NCI-H146 treated with DMSO at 0.1 percent for 48 hours (cell line): ENCODE data around the gene ZMAT5.

Experiments
- DNase-seq: peaks from one replicate; lab custom pipeline; 2025; ENCODE audit not compliant: unreplicated experiment; lab: John Stamatoyannopoulos, UW

Gene ZMAT5

GRCh38 chr22:29766632-29767170 is at the start of gene ZMAT5:
ZMAT5 (minus strand) TSS chr22:29767007; CDS start chr22:29748544, 18,463 bp downstream.
- DNase-seq: peak; percentile 80

GRCh38 chr22:29816539-29816938 is 49.7 kb upstream of the ZMAT5 start:
- DNase-seq: no peak

GRCh38 chr22:29816128-29816527 is 49.3 kb upstream of the ZMAT5 start:
- no peak for DNase-seq

- no peak for DNase-seq
These were observed 48.8 kb upstream of the ZMAT5 start for GRCh38 chr22:29815580-29815979.

GRCh38 chr22:29814003-29814402 is 47.2 kb upstream of the ZMAT5 start:
- DNase-seq: no peak

GRCh38 chr22:29813563-29813962 is 46.8 kb upstream of the ZMAT5 start:
- no peak for DNase-seq

GRCh38 chr22:29813126-29813525 is 46.3 kb upstream of the ZMAT5 start:
- no peak for DNase-seq

GRCh38 chr22:29811377-29811776 is 44.6 kb upstream of the ZMAT5 start:
- DNase-seq: no peak

GRCh38 chr22:29810216-29810615 is 43.4 kb upstream of the ZMAT5 start:
- DNase-seq: no peak

- DNase-seq: no peak
These were observed 39.4 kb upstream of the ZMAT5 start for GRCh38 chr22:29806196-29806595.

- no peak for DNase-seq
These were observed 38.2 kb upstream of the ZMAT5 start for GRCh38 chr22:29804985-29805384.

GRCh38 chr22:29803190-29803589 is 36.4 kb upstream of the ZMAT5 start:
- no peak for DNase-seq

- no peak for DNase-seq
These were observed 35.0 kb upstream of the ZMAT5 start for GRCh38 chr22:29801796-29802195.

GRCh38 chr22:29801153-29801552 is 34.3 kb upstream of the ZMAT5 start:
- no peak for DNase-seq

- no peak for DNase-seq
These were observed 32.4 kb upstream of the ZMAT5 start for GRCh38 chr22:29799217-29799680.

- no peak for DNase-seq
These were observed 32.0 kb upstream of the ZMAT5 start for GRCh38 chr22:29798801-29799200.

GRCh38 chr22:29798318-29798717 is 31.5 kb upstream of the ZMAT5 start:
- DNase-seq: no peak

GRCh38 chr22:29797351-29797750 is 30.5 kb upstream of the ZMAT5 start:
- DNase-seq: no peak

- DNase-seq: no peak
These were observed 28.9 kb upstream of the ZMAT5 start for GRCh38 chr22:29795663-29796062.

GRCh38 chr22:29793396-29793795 is 26.6 kb upstream of the ZMAT5 start:
- DNase-seq: no peak

GRCh38 chr22:29790061-29790460 is 23.3 kb upstream of the ZMAT5 start:
- no peak for DNase-seq

GRCh38 chr22:29788339-29789279 is 21.8 kb upstream of the ZMAT5 start:
- no peak for DNase-seq
